Testis (tissue), 2 donors: ENCODE data around the gene CKAP4.

Source experiments
- POLR2A ChIP-seq: fragments of 450-650 bp; IDR thresholded peaks from one replicate; pipeline ENCODE4 v1.6.1; 2017; ENCODE audit warnings: antibody characterized with exemption, mild to moderate bottlenecking, moderate library complexity
- TF ChIP-seq, protein P1 (sequence below), 3 experiments: fragments of 450-650 bp in 2 of 3; fragments of 200-600 bp in 1 of 3; sonication (generic) in 1 of 3; IDR thresholded peaks; one replicate each; pipeline ENCODE4 v1.5.1; 2016 to 2019; ENCODE audit warnings: antibody characterized with exemption in 3 of 3, mild to moderate bottlenecking in 2 of 3, moderate library complexity in 1 of 3

GRCh38 chr12:106258226-106258625 lies 10.4 kb upstream of the CKAP4 start:
- TF ChIP-seq POLR2A = no peak
- TF ChIP-seq, protein P1, sequence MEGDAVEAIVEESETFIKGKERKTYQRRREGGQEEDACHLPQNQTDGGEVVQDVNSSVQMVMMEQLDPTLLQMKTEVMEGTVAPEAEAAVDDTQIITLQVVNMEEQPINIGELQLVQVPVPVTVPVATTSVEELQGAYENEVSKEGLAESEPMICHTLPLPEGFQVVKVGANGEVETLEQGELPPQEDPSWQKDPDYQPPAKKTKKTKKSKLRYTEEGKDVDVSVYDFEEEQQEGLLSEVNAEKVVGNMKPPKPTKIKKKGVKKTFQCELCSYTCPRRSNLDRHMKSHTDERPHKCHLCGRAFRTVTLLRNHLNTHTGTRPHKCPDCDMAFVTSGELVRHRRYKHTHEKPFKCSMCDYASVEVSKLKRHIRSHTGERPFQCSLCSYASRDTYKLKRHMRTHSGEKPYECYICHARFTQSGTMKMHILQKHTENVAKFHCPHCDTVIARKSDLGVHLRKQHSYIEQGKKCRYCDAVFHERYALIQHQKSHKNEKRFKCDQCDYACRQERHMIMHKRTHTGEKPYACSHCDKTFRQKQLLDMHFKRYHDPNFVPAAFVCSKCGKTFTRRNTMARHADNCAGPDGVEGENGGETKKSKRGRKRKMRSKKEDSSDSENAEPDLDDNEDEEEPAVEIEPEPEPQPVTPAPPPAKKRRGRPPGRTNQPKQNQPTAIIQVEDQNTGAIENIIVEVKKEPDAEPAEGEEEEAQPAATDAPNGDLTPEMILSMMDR (IDR thresholded peaks at IDR 0.05) = no peak
